Stimulated activated CD4-positive, alpha-beta T cell treated with anti-CD3 and anti-CD28 coated beads, TNF-alpha, amount 100 ng/mL, for 24 hours (primary cell): ENCODE results near the gene ANK3.

ENCODE experiments used
- DNase-seq, 3 experiments: peaks; one replicate each; pipeline ENCODE4 v3.0.0-alpha.2; 2020; ENCODE audit warnings: low read depth in 3 of 3

The ANK3 gene

GRCh38 chr10:59977486-59977885, 412.2 kb downstream of the ANK3 start:
- no peak for DNase-seq

DNA sequence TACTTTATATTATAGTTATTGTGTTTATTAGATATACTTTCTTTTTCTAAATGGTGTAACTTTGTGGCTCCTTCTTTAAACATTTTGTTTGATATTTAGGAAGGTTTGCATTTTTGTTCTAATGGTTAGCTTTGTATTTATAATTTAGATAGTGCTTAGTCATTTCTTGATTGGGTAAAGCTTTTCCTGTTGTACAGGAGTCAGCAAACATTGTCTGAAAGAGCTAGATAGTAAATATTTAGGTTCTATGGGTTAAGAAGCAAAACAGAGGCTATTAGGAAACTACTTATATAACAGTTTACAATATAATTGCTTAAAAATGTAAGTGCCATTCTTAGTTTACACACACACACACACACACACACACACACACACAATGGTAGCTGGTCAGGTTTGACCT, 412.8 kb downstream of the ANK3 start:
- no peak for DNase-seq
